HG03097 (cell line): ENCODE measurements around the gene ARHGAP40.
A peak's percentile ranks its signal among the peaks of the same experiment; 100 is the strongest.

Experiments used
- ATAC-seq: cut with Tn5 transposase; IDR thresholded peaks from one replicate; pipeline ENCODE4 v1.9.1; 2021; ENCODE audit not compliant: unreplicated experiment, low FRiP score

ARHGAP40 gene

GRCh38 chr20:38645980-38646858, 44.6 kb downstream of the ARHGAP40 start:
- no peak for ATAC-seq

GRCh38 chr20:38649275-38649891, 47.8 kb downstream of the ARHGAP40 start:
- ATAC-seq = no peak

- no peak for ATAC-seq
These were observed 48.4 kb downstream of the ARHGAP40 start for GRCh38 chr20:38650010-38650409.

GRCh38 chr20:38651154-38651553, 49.5 kb downstream of the ARHGAP40 start:
- no peak for ATAC-seq

- ATAC-seq = no peak
These were observed 50.0 kb downstream of the ARHGAP40 start for GRCh38 chr20:38651562-38651961.

- ATAC-seq = no peak
These were observed 51.4 kb downstream of the ARHGAP40 start for GRCh38 chr20:38652995-38653394.

- no peak for ATAC-seq
These were observed 55.8 kb downstream of the ARHGAP40 start for GRCh38 chr20:38657390-38657789.

GRCh38 chr20:38658879-38659596, 57.4 kb downstream of the ARHGAP40 start:
- ATAC-seq = peak; percentile 61

GRCh38 chr20:38659597-38659880, 57.9 kb downstream of the ARHGAP40 start:
- ATAC-seq = no peak

GRCh38 chr20:38660429-38660828, 58.8 kb downstream of the ARHGAP40 start:
- no peak for ATAC-seq

- no peak for ATAC-seq
These were observed 62.1 kb downstream of the ARHGAP40 start for GRCh38 chr20:38663660-38664059.

- no peak for ATAC-seq
These were observed 62.7 kb downstream of the ARHGAP40 start for GRCh38 chr20:38664284-38664683.

GRCh38 chr20:38665094-38665493, 63.5 kb downstream of the ARHGAP40 start:
- no peak for ATAC-seq

- no peak for ATAC-seq
These were observed 64.1 kb downstream of the ARHGAP40 start for GRCh38 chr20:38665506-38666285.

GRCh38 chr20:38667417-38667956, 65.9 kb downstream of the ARHGAP40 start:
- ATAC-seq = no peak

- no peak for ATAC-seq
These were observed 68.1 kb downstream of the ARHGAP40 start for GRCh38 chr20:38669688-38670087.

- no peak for ATAC-seq
These were observed 69.2 kb downstream of the ARHGAP40 start for GRCh38 chr20:38670786-38671185.

GRCh38 chr20:38671186-38671585, 69.6 kb downstream of the ARHGAP40 start:
- no peak for ATAC-seq

- ATAC-seq = no peak
These were observed 70.2 kb downstream of the ARHGAP40 start for GRCh38 chr20:38671701-38672292.

- no peak for ATAC-seq
These were observed 70.9 kb downstream of the ARHGAP40 start for GRCh38 chr20:38672504-38672903.
